Neural progenitor cell (in vitro differentiated cells): ENCODE measurements around the gene PRUNE2. TPM values are rescaled to one million over a fixed set of nuclear protein-coding genes. Genes with fewer than 3 reads are reported as not detected.

Experiments
- DNase-seq: peaks from one replicate; pipeline ENCODE4 v3.0.0-alpha.2; 2016; ENCODE audit warnings: low spot score
- H2AFZ ChIP-seq: fragments of 200-600 bp; sonication (generic); replicated peaks from 2 replicates; pipeline ENCODE4 v1.6.1; 2016; ENCODE audit warnings: antibody characterized with exemption
- H3F3A ChIP-seq: fragments of 200-600 bp; sonication (generic); 2 replicates; pipeline ENCODE4 v1.6.1; 2016; ENCODE audit warnings: antibody characterized with exemption, low read depth
- H3K27ac ChIP-seq: fragments of 200-600 bp; sonication (generic); 2 replicates; pipeline ENCODE4 v1.5.1; 2016; ENCODE audit warnings: mild to moderate bottlenecking
- H3K27me3 ChIP-seq: fragments of 200-600 bp; sonication (generic); 2 replicates; pipeline ENCODE4 v1.6.1; 2016; ENCODE audit warnings: mild to moderate bottlenecking, moderate library complexity
- H3K36me3 ChIP-seq: fragments of 200-600 bp; sonication (generic); 2 replicates; pipeline ENCODE4 v1.5.1; 2016
- H3K4me1 ChIP-seq: fragments of 200-600 bp; sonication (generic); 2 replicates; pipeline ENCODE4 v1.6.1; 2016; ENCODE audit warnings: mixed run types
- H3K4me2 ChIP-seq: fragments of 200-600 bp; sonication (generic); 2 replicates; pipeline ENCODE4 v1.6.1; 2016
- H3K4me3 ChIP-seq: fragments of 200-600 bp; sonication (generic); 2 replicates; pipeline ENCODE4 v1.5.1; 2016
- H3K79me2 ChIP-seq: fragments of 200-600 bp; sonication (generic); 2 replicates; pipeline ENCODE4 v1.6.1; 2016; ENCODE audit warnings: low read depth
- H3K9ac ChIP-seq: fragments of 200-600 bp; sonication (generic); 2 replicates; pipeline ENCODE4 v1.6.1; 2016
- H3K9me3 ChIP-seq: fragments of 200-600 bp; sonication (generic); 2 replicates; pipeline ENCODE4 v1.5.1; 2016; ENCODE audit warnings: low read depth
- H4K20me1 ChIP-seq: fragments of 200-600 bp; sonication (generic); 2 replicates; pipeline ENCODE4 v1.6.1; 2016; ENCODE audit warnings: low read depth
- H3K27ac Mint-ChIP-seq: 3 replicates; pipeline ENCODE4 v1.8.0; 2021; ENCODE audit warnings: mixed read lengths
- H3K27me3 Mint-ChIP-seq: 2 replicates; pipeline ENCODE4 v1.8.0; 2022; ENCODE audit warnings: low read depth, mild to moderate bottlenecking, inconsistent platforms, moderate library complexity, mixed read lengths; ENCODE audit not compliant: insufficient read depth
- H3K36me3 Mint-ChIP-seq: 3 replicates; pipeline ENCODE4 v1.8.0; 2021; ENCODE audit warnings: mixed read lengths
- H3K4me1 Mint-ChIP-seq: 3 replicates; pipeline ENCODE4 v1.8.0; 2021; ENCODE audit warnings: mixed read lengths
- H3K4me3 Mint-ChIP-seq: 3 replicates; pipeline ENCODE4 v1.8.0; 2021; ENCODE audit warnings: mild to moderate bottlenecking, moderate library complexity, mixed read lengths
- H3K9me3 Mint-ChIP-seq: 3 replicates; pipeline ENCODE4 v1.8.0; 2020; ENCODE audit warnings: mixed read lengths
- EZH2 ChIP-seq: fragments of 200-600 bp; sonication (generic); IDR thresholded peaks from 2 replicates; pipeline ENCODE4 v1.6.1; 2017; ENCODE audit warnings: antibody characterized with exemption, mild to moderate bottlenecking, moderate library complexity
- EZH2phosphoT487 ChIP-seq: fragments of 200-600 bp; sonication (generic); IDR thresholded peaks from 2 replicates; pipeline ENCODE4 v1.6.1; 2017; ENCODE audit warnings: antibody characterized with exemption
- total RNA-seq: library from RNA; depleted of rRNA; stranded (reverse); fragments of >200 nt; gene quantifications from 2 replicates; pipeline ENCODE4 v1.2.3, GENCODE V29; 2015; ENCODE audit warnings: low replicate concordance
- TF ChIP-seq, protein P1 (sequence below): fragments of 200-600 bp; sonication (generic); IDR thresholded peaks from 2 replicates; pipeline ENCODE4 v1.5.1; 2017; ENCODE audit warnings: antibody characterized with exemption, mild to moderate bottlenecking

The PRUNE2 gene
- total RNA-seq, 1 donor from 2014 or later: 28.2 TPM

DNA sequence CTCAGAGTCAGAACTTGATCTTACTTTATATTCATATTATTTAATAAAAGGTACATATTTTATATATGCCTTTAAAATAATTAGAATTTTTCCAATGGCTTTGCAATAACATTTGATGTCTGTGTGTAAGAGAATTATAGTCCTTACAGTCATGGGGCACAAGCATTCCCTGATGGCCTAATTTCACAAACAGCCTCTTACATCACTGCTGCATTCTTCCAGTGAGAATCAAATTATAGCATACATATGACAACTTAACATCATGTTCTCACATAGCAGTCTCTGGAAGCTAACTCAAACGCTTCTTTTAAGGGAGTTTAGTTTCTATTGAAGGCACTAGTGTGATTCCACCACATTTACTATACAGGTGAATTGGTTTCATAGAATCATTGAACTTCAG, 15.3 kb upstream of the PRUNE2 start:
- Mint-ChIP-seq H3K27ac (no peak overlapping the region), H3K4me1 (peaks cover 2% of the 10 kb centered on the region), H3K36me3 (no peaks in the 10 kb centered on the region), H3K9me3 (peaks cover 9% of the 10 kb centered on the region), H3K4me3 (no peak overlapping the region), H3K27me3 (peaks cover 4% of the 10 kb centered on the region)
- no peak for TF ChIP-seq EZH2phosphoT487
- TF ChIP-seq, protein P1, sequence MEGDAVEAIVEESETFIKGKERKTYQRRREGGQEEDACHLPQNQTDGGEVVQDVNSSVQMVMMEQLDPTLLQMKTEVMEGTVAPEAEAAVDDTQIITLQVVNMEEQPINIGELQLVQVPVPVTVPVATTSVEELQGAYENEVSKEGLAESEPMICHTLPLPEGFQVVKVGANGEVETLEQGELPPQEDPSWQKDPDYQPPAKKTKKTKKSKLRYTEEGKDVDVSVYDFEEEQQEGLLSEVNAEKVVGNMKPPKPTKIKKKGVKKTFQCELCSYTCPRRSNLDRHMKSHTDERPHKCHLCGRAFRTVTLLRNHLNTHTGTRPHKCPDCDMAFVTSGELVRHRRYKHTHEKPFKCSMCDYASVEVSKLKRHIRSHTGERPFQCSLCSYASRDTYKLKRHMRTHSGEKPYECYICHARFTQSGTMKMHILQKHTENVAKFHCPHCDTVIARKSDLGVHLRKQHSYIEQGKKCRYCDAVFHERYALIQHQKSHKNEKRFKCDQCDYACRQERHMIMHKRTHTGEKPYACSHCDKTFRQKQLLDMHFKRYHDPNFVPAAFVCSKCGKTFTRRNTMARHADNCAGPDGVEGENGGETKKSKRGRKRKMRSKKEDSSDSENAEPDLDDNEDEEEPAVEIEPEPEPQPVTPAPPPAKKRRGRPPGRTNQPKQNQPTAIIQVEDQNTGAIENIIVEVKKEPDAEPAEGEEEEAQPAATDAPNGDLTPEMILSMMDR: no peak
- no peaks in the 10 kb centered on the region for H3K27me3 ChIP-seq
- H3K4me3 ChIP-seq: no peak overlapping the region
- H3K27ac ChIP-seq: no peak overlapping the region
- no peak overlapping the region for H2AFZ ChIP-seq
- no peaks in the 10 kb centered on the region for H4K20me1 ChIP-seq
- H3K4me1 ChIP-seq: no peaks in the 10 kb centered on the region
- no peaks in the 10 kb centered on the region for H3K79me2 ChIP-seq
- H3K4me2 ChIP-seq: no peak overlapping the region
- no peak overlapping the region for H3K9ac ChIP-seq
- H3K36me3 ChIP-seq: no peaks in the 10 kb centered on the region
- H3K9me3 ChIP-seq: no peaks in the 10 kb centered on the region
- H3F3A ChIP-seq: no peaks in the 10 kb centered on the region
- DNase-seq: no peak

DNA sequence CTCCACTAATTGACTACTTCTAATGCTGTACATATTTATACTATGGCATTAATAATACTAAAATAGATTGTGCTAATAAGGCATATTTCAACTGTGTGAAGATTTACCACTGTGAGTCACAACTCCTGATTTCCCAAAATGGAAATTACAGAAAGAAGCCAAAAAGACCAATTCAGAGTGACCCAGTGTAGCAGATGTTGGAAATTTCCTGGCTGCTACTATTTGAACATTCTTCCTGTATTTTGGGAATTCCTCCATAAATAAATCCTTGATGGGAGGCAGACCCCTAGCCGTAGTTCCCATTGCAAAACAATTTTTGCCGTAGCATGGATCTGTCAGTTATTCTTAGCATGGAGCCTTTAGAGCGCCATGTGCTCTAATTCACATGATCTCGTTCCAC, 11.4 kb upstream of the PRUNE2 start:
- H4K20me1 ChIP-seq: no peaks in the 10 kb centered on the region
- Mint-ChIP-seq H3K27me3 (no peaks in the 10 kb centered on the region), H3K36me3 (no peaks in the 10 kb centered on the region), H3K9me3 (peaks cover 2% of the 10 kb centered on the region), H3K27ac (no peak overlapping the region), H3K4me1 (no peaks in the 10 kb centered on the region), H3K4me3 (no peak overlapping the region)
- no peaks in the 10 kb centered on the region for H3K9me3 ChIP-seq
- H3K4me3 ChIP-seq: no peak overlapping the region
- DNase-seq: no peak
- no peak overlapping the region for H3K4me2 ChIP-seq
- no peaks in the 10 kb centered on the region for H3K4me1 ChIP-seq
- no peaks in the 10 kb centered on the region for H3F3A ChIP-seq
- H3K36me3 ChIP-seq: no peaks in the 10 kb centered on the region
- no peaks in the 10 kb centered on the region for H3K27me3 ChIP-seq
- no peak overlapping the region for H3K9ac ChIP-seq
- no peak overlapping the region for H2AFZ ChIP-seq
- TF ChIP-seq, protein P1: no peak
- TF ChIP-seq EZH2: no peak
- no peak for TF ChIP-seq EZH2phosphoT487
- no peaks in the 10 kb centered on the region for H3K79me2 ChIP-seq
- H3K27ac ChIP-seq: no peak overlapping the region

DNA sequence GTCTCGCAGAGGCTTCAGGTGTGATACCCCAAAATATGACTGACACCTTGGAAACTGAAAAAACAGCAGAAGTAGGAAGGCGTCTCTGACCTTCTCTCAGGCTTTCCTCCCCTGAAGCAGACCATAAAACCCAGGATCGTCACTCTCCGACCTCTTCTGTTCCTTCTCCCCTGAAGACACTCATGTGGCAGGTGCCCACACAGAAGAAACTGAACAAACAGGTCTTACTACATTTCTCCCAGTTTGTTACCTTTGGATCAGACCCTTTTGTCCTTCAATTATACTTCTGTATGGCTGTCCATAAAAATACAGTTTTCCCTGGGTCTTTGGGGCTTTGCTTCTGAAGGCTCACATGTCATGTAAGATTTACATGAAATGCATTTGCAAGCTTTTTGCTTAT, 10.3 kb upstream of the PRUNE2 start:
- no peaks in the 10 kb centered on the region for H3K79me2 ChIP-seq
- H3K4me1 ChIP-seq: no peaks in the 10 kb centered on the region
- Mint-ChIP-seq H3K27ac (no peak overlapping the region), H3K36me3 (no peaks in the 10 kb centered on the region), H3K27me3 (no peaks in the 10 kb centered on the region), H3K4me1 (no peaks in the 10 kb centered on the region), H3K9me3 (no peaks in the 10 kb centered on the region), H3K4me3 (no peak overlapping the region)
- no peak overlapping the region for H2AFZ ChIP-seq
- H3K27ac ChIP-seq: no peak overlapping the region
- H3K4me2 ChIP-seq: no peak overlapping the region
- no peaks in the 10 kb centered on the region for H3K9me3 ChIP-seq
- no peak overlapping the region for H3K4me3 ChIP-seq
- no peaks in the 10 kb centered on the region for H3K27me3 ChIP-seq
- TF ChIP-seq EZH2phosphoT487 (no peak), EZH2 (no peak)
- TF ChIP-seq, protein P1: no peak
- H3F3A ChIP-seq: no peaks in the 10 kb centered on the region
- no peak for DNase-seq
- H4K20me1 ChIP-seq: no peaks in the 10 kb centered on the region
- no peaks in the 10 kb centered on the region for H3K36me3 ChIP-seq
- H3K9ac ChIP-seq: no peak overlapping the region

DNA sequence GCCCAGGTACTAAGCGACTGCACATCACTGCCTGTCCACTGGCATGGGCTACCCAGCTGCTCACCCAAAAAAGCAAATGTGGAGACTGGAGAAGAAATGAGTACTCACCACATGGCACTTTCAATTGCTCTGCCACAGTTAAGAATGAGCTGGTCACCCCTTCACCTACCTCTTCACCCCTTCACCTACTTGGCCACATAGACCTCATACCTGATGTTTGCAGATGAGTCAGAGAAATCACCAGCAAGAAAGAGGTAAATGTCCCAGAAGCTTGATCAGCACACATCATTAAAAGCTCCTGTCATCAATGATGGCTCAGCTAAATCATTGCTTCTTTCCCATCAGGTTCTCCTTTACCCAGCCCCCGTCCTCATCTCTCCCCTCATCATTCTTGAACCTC, 7.6 kb upstream of the PRUNE2 start:
- Mint-ChIP-seq H3K9me3 (no peaks in the 10 kb centered on the region), H3K27me3 (peaks cover 3% of the 10 kb centered on the region)
- TF ChIP-seq EZH2phosphoT487: no peak
- no peak for TF ChIP-seq EZH2
- TF ChIP-seq, protein P1: no peak

More for the DNA sequence above, 7.6 kb upstream of the PRUNE2 start:
- Histone ChIP-seq H4K20me1 (no peaks in the 10 kb centered on the region), H2AFZ (no peak overlapping the region), H3K9me3 (no peaks in the 10 kb centered on the region), H3K9ac (no peak overlapping the region), H3K4me2 (no peak overlapping the region), H3K36me3 (no peaks in the 10 kb centered on the region), H3F3A (no peaks in the 10 kb centered on the region), H3K4me1 (no peaks in the 10 kb centered on the region), H3K4me3 (no peak overlapping the region), H3K27ac (no peak overlapping the region), H3K27me3 (peaks cover 9% of the 10 kb centered on the region), H3K79me2 (no peaks in the 10 kb centered on the region)
- H3K4me1 Mint-ChIP-seq: no peaks in the 10 kb centered on the region
- H3K4me3 Mint-ChIP-seq: no peak overlapping the region
- no peaks in the 10 kb centered on the region for H3K36me3 Mint-ChIP-seq
- no peak overlapping the region for H3K27ac Mint-ChIP-seq
- no peak for DNase-seq
